ENCODE data around the gene HPCAL4.

- TF ChIP-seq EZH2 (IDR thresholded peaks at IDR 0.05; ENCODE audit: borderline replicate concordance, low read depth, low read length, severe bottlenecking) = no peak
- TF ChIP-seq CTCF (IDR thresholded peaks at IDR 0.05; ENCODE audit: borderline replicate concordance, extremely low read depth, low read length, poor library complexity, severe bottlenecking) = no peak
Measured at GRCh38 chr1:39638965-39639304, 52.3 kb downstream of the HPCAL4 start.
